Tibial artery (tissue), 4 donors: ENCODE measurements around the gene GAD1.

ENCODE experiments used
- DNase-seq, 2 donors: peaks; one replicate each; pipeline ENCODE4 v3.0.0-alpha.2; 2019
- H3K27ac ChIP-seq, 2 donors: fragments of 200-600 bp; sonication (generic) in 1 of 2; 1 replicate in 1 of 2; 2 replicates in 1 of 2; pipeline ENCODE4 v1.5.1; 2018 to 2019; ENCODE audit warnings: mild to moderate bottlenecking in 1 of 2
- H3K27me3 ChIP-seq, 2 donors: fragments of 200-600 bp; sonication (generic) in 1 of 2; one replicate each; pipeline versions ENCODE4 v1.5.1 to v1.6.0; 2016 to 2019
- H3K36me3 ChIP-seq, 3 donors: fragments of 200-600 bp; sonication (generic) in 2 of 3; one replicate each; pipeline ENCODE4 v1.5.1; 2016 to 2019; ENCODE audit warnings: mild to moderate bottlenecking in 2 of 3
- H3K4me1 ChIP-seq, 4 donors: fragments of 200-600 bp; sonication (generic) in 2 of 4; 1 replicate in 3 of 4; 2 replicates in 1 of 4; pipeline ENCODE4 v1.5.1; 2016 to 2019
- H3K4me3 ChIP-seq, 2 donors: fragments of 200-600 bp; sonication (generic) in 1 of 2; 1 replicate in 1 of 2; 2 replicates in 1 of 2; pipeline ENCODE4 v1.5.1; 2018 to 2019; ENCODE audit warnings: mild to moderate bottlenecking in 2 of 2
- H3K9me3 ChIP-seq, 3 donors: fragments of 200-600 bp; sonication (generic) in 1 of 3; one replicate each; pipeline ENCODE4 v1.5.1; 2016 to 2019
- CTCF ChIP-seq, 2 experiments: fragments of 200-600 bp in 1 of 2; fragments of 450-650 bp in 1 of 2; IDR thresholded peaks; one replicate each; pipeline ENCODE4 v1.5.1; 2017 to 2019; ENCODE audit warnings: antibody characterized with exemption in 2 of 2, mild to moderate bottlenecking in 1 of 2, moderate library complexity in 1 of 2
- intact Hi-C: fragments of 100-400 bp; cut with DNase I; formaldehyde crosslinking; loops from one replicate; pipeline ENCODE4 v1.15.0; 2023; ENCODE audit warnings: low total_unique reads

Gene GAD1

GRCh38 chr2:170851635-170852034 is 34.9 kb downstream of the GAD1 start:
- no peak overlapping the region for H3K4me3 ChIP-seq
- H3K27ac ChIP-seq: no peak overlapping the region
- TF ChIP-seq CTCF (IDR thresholded peaks at IDR 0.05): no peak
- intact Hi-C loops: no loop called here
- H3K36me3 ChIP-seq: peaks cover 0 to 27% (median 0%) of the 10 kb centered on the region in 3 donors
- DNase-seq: no peak
- no peaks in the 10 kb centered on the region for H3K27me3 ChIP-seq
- H3K9me3 ChIP-seq: no peaks in the 10 kb centered on the region
- H3K4me1 ChIP-seq: no peaks in the 10 kb centered on the region

DNA sequence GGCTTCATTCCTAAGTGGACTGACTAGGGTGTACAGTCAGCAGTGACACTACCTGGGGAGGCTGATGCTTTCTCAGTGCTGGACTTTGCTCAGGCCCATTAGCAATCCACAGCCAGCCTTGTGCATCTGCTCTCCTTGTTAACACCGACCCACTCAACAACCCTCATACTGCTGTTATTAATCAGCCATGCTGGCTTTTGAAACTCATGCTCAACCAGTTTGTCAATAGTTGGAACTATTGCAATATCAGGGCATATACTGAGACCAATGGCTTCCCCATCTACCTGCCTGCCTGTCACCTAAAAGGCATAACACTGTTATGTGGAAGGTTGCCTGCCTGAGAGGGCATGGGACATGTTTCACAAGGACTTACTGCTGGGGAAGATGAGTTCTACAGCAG is 39.4 kb downstream of the GAD1 start:
- no peak overlapping the region for H3K27ac ChIP-seq
- no peak for TF ChIP-seq CTCF (IDR thresholded peaks at IDR 0.05)
- no peaks in the 10 kb centered on the region for H3K4me1 ChIP-seq
- H3K27me3 ChIP-seq: no peaks in the 10 kb centered on the region
- no peak overlapping the region for H3K4me3 ChIP-seq
- H3K36me3 ChIP-seq: peaks cover 0 to 18% (median 0%) of the 10 kb centered on the region in 3 donors
- no peaks in the 10 kb centered on the region for H3K9me3 ChIP-seq
- DNase-seq: no peak
- intact Hi-C loops: no loop called here

GRCh38 chr2:170862286-170862902 is 45.7 kb downstream of the GAD1 start:
- Histone ChIP-seq H3K4me1 (no peaks in the 10 kb centered on the region), H3K36me3 (peaks cover 0 to 5% (median 0%) of the 10 kb centered on the region in 3 donors), H3K4me3 (no peak overlapping the region), H3K27ac (no peak overlapping the region), H3K27me3 (no peaks in the 10 kb centered on the region), H3K9me3 (no peaks in the 10 kb centered on the region)
- intact Hi-C loops: no loop called here
- no peak for TF ChIP-seq CTCF (IDR thresholded peaks at IDR 0.05)
- no peak for DNase-seq

DNA sequence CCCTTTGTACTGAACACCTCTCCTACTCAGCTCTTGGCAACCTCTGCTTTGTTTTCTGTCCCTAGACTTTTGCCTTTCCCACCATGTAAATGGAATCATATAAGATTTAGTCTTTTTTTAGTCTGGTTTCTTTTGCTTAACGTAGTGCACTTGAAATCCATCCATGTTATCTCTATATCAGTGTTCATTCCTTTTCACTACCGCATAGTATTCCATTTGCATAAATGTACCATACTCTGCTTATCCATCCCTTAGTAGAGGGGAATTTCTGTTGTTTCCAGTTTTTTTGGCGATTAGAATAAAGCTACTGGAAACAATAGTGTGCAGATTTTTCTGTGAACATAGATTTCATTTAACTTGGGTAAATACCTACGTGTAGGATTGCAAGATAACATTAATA is 46.4 kb downstream of the GAD1 start:
- no peak for DNase-seq
- Histone ChIP-seq H3K27me3 (no peaks in the 10 kb centered on the region), H3K27ac (no peak overlapping the region), H3K4me1 (no peaks in the 10 kb centered on the region), H3K36me3 (peaks cover 0 to 5% (median 0%) of the 10 kb centered on the region in 3 donors), H3K4me3 (no peak overlapping the region), H3K9me3 (no peaks in the 10 kb centered on the region)
- intact Hi-C loops: no loop called here
- no peak for TF ChIP-seq CTCF (IDR thresholded peaks at IDR 0.05)

DNA sequence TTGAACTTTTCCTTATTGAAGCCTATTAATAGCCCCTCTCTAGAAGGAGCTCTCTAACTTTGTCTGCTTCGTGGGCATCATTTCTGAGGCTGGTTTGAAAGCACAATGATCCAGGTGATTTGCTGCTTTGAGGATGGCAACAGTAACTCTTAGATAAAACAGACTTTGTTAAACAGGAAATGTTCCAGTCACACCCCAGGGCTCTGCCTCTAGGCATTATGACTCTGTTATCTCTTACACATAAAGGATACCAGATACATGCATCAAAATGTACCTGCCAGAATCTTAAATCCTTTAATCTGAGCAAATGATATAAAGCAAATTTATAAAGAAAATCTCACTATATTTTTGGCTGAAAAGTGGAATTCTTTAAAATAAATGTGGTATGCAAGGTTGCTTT is 52.3 kb downstream of the GAD1 start:
- no peak overlapping the region for H3K27ac ChIP-seq
- H3K4me1 ChIP-seq: peaks cover 0 to 5% (median 0%) of the 10 kb centered on the region in 4 donors
- no peak for TF ChIP-seq CTCF (IDR thresholded peaks at IDR 0.05)
- intact Hi-C loops: no loop called here
- H3K4me3 ChIP-seq: no peak overlapping the region
- no peaks in the 10 kb centered on the region for H3K27me3 ChIP-seq
- no peak for DNase-seq
- no peaks in the 10 kb centered on the region for H3K9me3 ChIP-seq
- no peaks in the 10 kb centered on the region for H3K36me3 ChIP-seq

- Histone ChIP-seq H3K27me3 (no peaks in the 10 kb centered on the region), H3K4me1 (peaks cover 0 to 5% (median 0%) of the 10 kb centered on the region in 4 donors), H3K27ac (no peak overlapping the region), H3K36me3 (no peaks in the 10 kb centered on the region), H3K9me3 (no peaks in the 10 kb centered on the region), H3K4me3 (no peak overlapping the region)
- TF ChIP-seq CTCF (IDR thresholded peaks at IDR 0.05): no peak
- intact Hi-C loops: no loop called here
- no peak for DNase-seq
Measured at GRCh38 chr2:170869461-170869860, 52.8 kb downstream of the GAD1 start.
